Ascending aorta (tissue), 2 donors: ENCODE data around the gene FOXP1. TPM values are rescaled to one million over a fixed set of nuclear protein-coding genes. Genes with fewer than 3 reads are reported as not detected.

ENCODE experiments used
- DNase-seq, 2 donors: peaks; one replicate each; pipeline ENCODE4 v3.0.0-alpha.2; 2019; ENCODE audit warnings: low spot score in 2 of 2
- H3K27ac ChIP-seq, 2 donors: fragments of 200-600 bp; sonication (generic); one replicate each; pipeline ENCODE4 v1.5.1; 2016 to 2017; ENCODE audit warnings: mild to moderate bottlenecking in 1 of 2
- H3K27me3 ChIP-seq: fragments of 200-600 bp; sonication (generic); one replicate; pipeline ENCODE4 v1.5.1; 2017
- H3K36me3 ChIP-seq, 2 donors: fragments of 200-600 bp; sonication (generic); one replicate each; pipeline ENCODE4 v1.5.1; 2016
- H3K4me1 ChIP-seq, 2 donors: fragments of 200-600 bp; sonication (generic); one replicate each; pipeline ENCODE4 v1.5.1; 2016 to 2017; ENCODE audit warnings: mild to moderate bottlenecking in 1 of 2
- H3K4me3 ChIP-seq, 2 donors: fragments of 200-600 bp; sonication (generic); one replicate each; pipeline ENCODE4 v1.5.1; 2016 to 2017; ENCODE audit warnings: mild to moderate bottlenecking in 1 of 2
- H3K9me3 ChIP-seq, 2 donors: fragments of 200-600 bp; sonication (generic); one replicate each; pipeline ENCODE4 v1.5.1; 2016
- intact Hi-C: fragments of 100-400 bp; cut with DNase I; formaldehyde crosslinking; loops from one replicate; pipeline ENCODE4 v1.15.1; 2023
- total RNA-seq: library from RNA; depleted of rRNA; stranded (reverse); fragments of >200 nt; gene quantifications from one replicate; pipeline ENCODE4 v1.1.0, GENCODE V29; 2016
- TF ChIP-seq, protein P1 (sequence below), 3 experiments: fragments of 200-600 bp in 2 of 3; fragments of 450-650 bp in 1 of 3; sonication (generic) in 2 of 3; IDR thresholded peaks; one replicate each; pipeline ENCODE4 v1.5.1; 2016 to 2019; ENCODE audit warnings: antibody characterized with exemption in 3 of 3, mild to moderate bottlenecking in 1 of 3, moderate library complexity in 1 of 3

FOXP1 gene
- total RNA-seq, 1 donor from 2014 or later, result 171 TPM

- peaks cover 14 to 73% of the 10 kb centered on the region in 2 donors for H3K4me1 ChIP-seq
- DNase-seq, result no peak
- peak overlapping the region in 1 of 2 donors; percentile 8 for H3K27ac ChIP-seq
- intact Hi-C loops, result no loop called here
- peaks cover 16 to 27% of the 10 kb centered on the region in 2 donors for H3K36me3 ChIP-seq
- H3K27me3 ChIP-seq, result no peaks in the 10 kb centered on the region
- H3K9me3 ChIP-seq, result no peaks in the 10 kb centered on the region
- TF ChIP-seq, protein P1, sequence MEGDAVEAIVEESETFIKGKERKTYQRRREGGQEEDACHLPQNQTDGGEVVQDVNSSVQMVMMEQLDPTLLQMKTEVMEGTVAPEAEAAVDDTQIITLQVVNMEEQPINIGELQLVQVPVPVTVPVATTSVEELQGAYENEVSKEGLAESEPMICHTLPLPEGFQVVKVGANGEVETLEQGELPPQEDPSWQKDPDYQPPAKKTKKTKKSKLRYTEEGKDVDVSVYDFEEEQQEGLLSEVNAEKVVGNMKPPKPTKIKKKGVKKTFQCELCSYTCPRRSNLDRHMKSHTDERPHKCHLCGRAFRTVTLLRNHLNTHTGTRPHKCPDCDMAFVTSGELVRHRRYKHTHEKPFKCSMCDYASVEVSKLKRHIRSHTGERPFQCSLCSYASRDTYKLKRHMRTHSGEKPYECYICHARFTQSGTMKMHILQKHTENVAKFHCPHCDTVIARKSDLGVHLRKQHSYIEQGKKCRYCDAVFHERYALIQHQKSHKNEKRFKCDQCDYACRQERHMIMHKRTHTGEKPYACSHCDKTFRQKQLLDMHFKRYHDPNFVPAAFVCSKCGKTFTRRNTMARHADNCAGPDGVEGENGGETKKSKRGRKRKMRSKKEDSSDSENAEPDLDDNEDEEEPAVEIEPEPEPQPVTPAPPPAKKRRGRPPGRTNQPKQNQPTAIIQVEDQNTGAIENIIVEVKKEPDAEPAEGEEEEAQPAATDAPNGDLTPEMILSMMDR (IDR thresholded peaks at IDR 0.05), result no peak
- H3K4me3 ChIP-seq, result peak overlapping the region in 1 of 2 donors; percentile 9
These were observed 529.2 kb downstream of the FOXP1 start for GRCh38 chr3:71054312-71054711.

- TF ChIP-seq, protein P1 (IDR thresholded peaks at IDR 0.05), result no peak
- Histone ChIP-seq H3K36me3 (peaks cover 16 to 27% of the 10 kb centered on the region in 2 donors), H3K9me3 (no peaks in the 10 kb centered on the region), H3K4me1 (peaks cover 14 to 77% of the 10 kb centered on the region in 2 donors), H3K4me3 (no peak overlapping the region), H3K27ac (peak overlapping the region; percentile 8 to 60), H3K27me3 (no peaks in the 10 kb centered on the region)
- no peak for DNase-seq
- intact Hi-C loops, result no loop called here
These were observed 530.0 kb downstream of the FOXP1 start for GRCh38 chr3:71053495-71053894.

- peaks cover 14 to 81% of the 10 kb centered on the region in 2 donors for H3K4me1 ChIP-seq
- H3K4me3 ChIP-seq, result peak overlapping the region in 1 of 2 donors; percentile 1
- peak overlapping the region; percentile 8 to 45 for H3K27ac ChIP-seq
- no peaks in the 10 kb centered on the region for H3K27me3 ChIP-seq
- TF ChIP-seq, protein P1 (IDR thresholded peaks at IDR 0.05), result no peak
- no peak for DNase-seq
- no peaks in the 10 kb centered on the region for H3K9me3 ChIP-seq
- intact Hi-C loops, result no loop called here
- peaks cover 16 to 27% of the 10 kb centered on the region in 2 donors for H3K36me3 ChIP-seq
These were observed 530.8 kb downstream of the FOXP1 start for GRCh38 chr3:71052716-71053115.

DNA sequence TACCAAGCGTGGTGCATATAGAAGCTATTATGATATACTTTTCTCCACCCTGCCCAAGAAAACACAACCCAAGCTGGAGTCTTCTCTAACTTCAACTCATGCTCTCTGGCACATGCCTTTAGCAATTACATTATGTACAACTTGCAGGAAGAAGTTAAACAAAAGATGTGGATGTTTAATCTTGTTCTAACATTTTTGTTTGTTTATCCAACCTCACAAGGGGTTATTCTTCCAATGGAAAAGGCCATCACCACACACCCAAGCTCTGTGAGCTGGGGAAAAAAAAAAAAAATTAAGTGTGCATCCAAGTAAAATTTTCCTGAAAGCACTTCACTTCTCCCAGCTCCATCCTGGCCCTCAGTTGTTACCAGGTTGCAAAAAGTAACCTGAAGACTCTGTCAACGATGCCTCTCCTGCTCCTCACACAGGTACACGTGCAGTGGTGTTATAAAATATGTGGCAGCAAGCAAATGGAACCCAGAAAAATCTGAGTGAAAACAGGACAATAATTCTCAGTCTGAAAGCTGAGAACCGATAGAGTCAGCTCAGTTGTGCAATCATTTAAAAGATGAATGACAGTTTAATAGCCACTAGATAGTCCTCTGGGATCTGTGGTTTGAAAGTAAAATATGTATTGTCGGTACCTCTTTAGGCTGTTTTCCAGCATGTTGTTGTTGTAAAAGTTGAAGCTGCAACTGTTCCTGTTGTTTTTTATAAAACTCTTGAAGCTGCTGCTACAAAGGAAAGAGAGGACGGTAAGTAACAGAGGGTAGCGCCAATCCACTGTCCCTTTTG is 531.4 kb downstream of the FOXP1 start:
- Histone ChIP-seq H3K9me3 (no peaks in the 10 kb centered on the region), H3K27ac (peak overlapping the region; percentile 37 to 45), H3K4me1 (peaks cover 14 to 83% of the 10 kb centered on the region in 2 donors), H3K36me3 (peaks cover 16 to 27% of the 10 kb centered on the region in 2 donors), H3K4me3 (peak overlapping the region in 1 of 2 donors; percentile 1), H3K27me3 (no peaks in the 10 kb centered on the region)
- no peak for DNase-seq
- intact Hi-C loops, result loop anchor here (2.0 kb wide), 1 partner anchor 17 kb away; no protein-coding TSS in a partner anchor
- TF ChIP-seq, protein P1 (IDR thresholded peaks at IDR 0.05), result no peak

- H3K27ac ChIP-seq, result peak overlapping the region; percentile 37 to 45
- no peaks in the 10 kb centered on the region for H3K9me3 ChIP-seq
- peaks cover 16 to 36% of the 10 kb centered on the region in 2 donors for H3K36me3 ChIP-seq
- intact Hi-C loops, result loop anchor here (2.0 kb wide), 1 partner anchor 16 kb away; no protein-coding TSS in a partner anchor
- H3K4me3 ChIP-seq, result no peak overlapping the region
- H3K4me1 ChIP-seq, result peaks cover 7 to 84% of the 10 kb centered on the region in 2 donors
- no peaks in the 10 kb centered on the region for H3K27me3 ChIP-seq
- DNase-seq, result no peak
- TF ChIP-seq, protein P1 (IDR thresholded peaks at IDR 0.05), result no peak
These were observed 532.3 kb downstream of the FOXP1 start for GRCh38 chr3:71051259-71051595.
